HepG2 (cell line): Measurements from ENCODE around the gene IP6K1. TPM values are rescaled to one million over a fixed set of nuclear protein-coding genes. Genes with fewer than 3 reads are reported as not detected.

ENCODE experiments used
- AGO1 ChIP-seq: fragments of 200-400 bp; formaldehyde crosslinking; IDR thresholded peaks from 2 replicates; pipeline ENCODE4 v1.6.1; 2017; ENCODE audit warnings: mild to moderate bottlenecking, low read depth, low read length, moderate library complexity; ENCODE audit not compliant: poor library complexity, severe bottlenecking
- ARID5B ChIP-seq: IDR thresholded peaks from 2 replicates; pipeline ENCODE4 v1.4.0; 2020; ENCODE audit warnings: mild to moderate bottlenecking, missing genetic modification reagents
- ARNTL ChIP-seq: sonication (generic); formaldehyde crosslinking; IDR thresholded peaks from 2 replicates; pipeline ENCODE4 v1.4.0; 2020; ENCODE audit warnings: mild to moderate bottlenecking, missing genetic modification reagents
- CEBPG ChIP-seq: IDR thresholded peaks from 2 replicates; pipeline ENCODE4 v1.6.1; 2016
- CHD4 ChIP-seq: fragments of 200-600 bp; sonication (generic); IDR thresholded peaks from 2 replicates; pipeline ENCODE4 v1.7.0; 2017; ENCODE audit warnings: mild to moderate bottlenecking, low read length, borderline replicate concordance
- GABPA ChIP-seq, 2 experiments: IDR thresholded peaks; 2 replicates each; pipeline ENCODE4 v1.6.1; 2011 to 2016; ENCODE audit warnings: low read depth in 2 of 2, low read length in 1 of 2, missing biosample characterization in 1 of 2, missing genetic modification characterization in 1 of 2
- ISL2 ChIP-seq: sonication (generic); formaldehyde crosslinking; IDR thresholded peaks from 2 replicates; pipeline ENCODE4 v1.5.0; 2020; ENCODE audit warnings: missing genetic modification reagents
- MAFF ChIP-seq: IDR thresholded peaks from 2 replicates; pipeline ENCODE4 v1.6.1; 2011; ENCODE audit warnings: low read depth, low read length, improper control_type of control experiment
- NONO ChIP-seq, 2 experiments: fragments of 450-650 bp in 1 of 2; sonication (generic) in 1 of 2; formaldehyde crosslinking in 1 of 2; IDR thresholded peaks in 1 of 2; conservative IDR thresholded peaks in 1 of 2; 2 replicates each; pipeline versions ENCODE4 v1.6.1 to v1.8.0; 2017 to 2022; ENCODE audit warnings: mild to moderate bottlenecking in 1 of 2, missing genetic modification reagents in 1 of 2, moderate library complexity in 1 of 2
- PHB2 ChIP-seq: fragments of 450-650 bp; IDR thresholded peaks from 2 replicates; pipeline ENCODE4 v1.6.1; 2018; ENCODE audit not compliant: partially characterized antibody
- PTBP1 ChIP-seq: fragments of 200-400 bp; formaldehyde crosslinking; IDR thresholded peaks from 2 replicates; pipeline ENCODE4 v1.6.1; 2018; ENCODE audit warnings: low read length, low read depth; ENCODE audit not compliant: poor library complexity, severe bottlenecking
- SCMH1 ChIP-seq: sonication (generic); formaldehyde crosslinking; IDR thresholded peaks from 2 replicates; pipeline ENCODE4 v1.9.0; 2021; ENCODE audit warnings: missing genetic modification reagents, mild to moderate bottlenecking, borderline replicate concordance
- ZNF263 ChIP-seq: sonication (generic); formaldehyde crosslinking; IDR thresholded peaks from 2 replicates; pipeline ENCODE4 v1.4.0; 2020; ENCODE audit warnings: missing genetic modification reagents
- ZNF329 ChIP-seq: sonication (generic); formaldehyde crosslinking; IDR thresholded peaks from 2 replicates; pipeline ENCODE4 v1.9.0; 2021; ENCODE audit warnings: low read depth, mild to moderate bottlenecking, missing genetic modification reagents
- ZNF589 ChIP-seq: sonication (generic); formaldehyde crosslinking; conservative IDR thresholded peaks from 2 replicates; pipeline ENCODE4 v1.8.0; 2022; ENCODE audit warnings: mild to moderate bottlenecking, moderate library complexity, missing genetic modification reagents
- ZNF703 ChIP-seq: sonication (generic); formaldehyde crosslinking; IDR thresholded peaks from 2 replicates; pipeline ENCODE4 v1.5.1; 2020; ENCODE audit warnings: missing genetic modification reagents, mild to moderate bottlenecking, moderate library complexity, borderline replicate concordance
- polyA plus RNA-seq, 8 experiments: library from polyadenylated mRNA; depleted of rRNA in 3 of 8; stranded (reverse) in 7 of 8; unstranded in 1 of 8; fragments of >200 nt; fragmentation: Illumina TruSeq in 4 of 8; extraction: Trizol in 4 of 8; gene quantifications; 2 replicates each; pipeline versions ENCODE4 v1.2.1 to v1.2.3, GENCODE V29; 2011 to 2016; ENCODE audit warnings: low read depth in 4 of 8, missing spikeins in 1 of 8, mixed read lengths in 1 of 8; ENCODE audit not compliant: insufficient read depth in 1 of 8
- total RNA-seq, 5 experiments: library from RNA; depleted of rRNA; stranded (reverse); fragments of >200 nt; fragmentation: Illumina TruSeq; extraction: Trizol; gene quantifications; 2 replicates each; pipeline ENCODE4 v1.2.3, GENCODE V29; 2016; ENCODE audit warnings: low read depth in 1 of 5
- TF ChIP-seq, protein P1 (sequence below): IDR thresholded peaks from 2 replicates; pipeline ENCODE4 v1.6.1; 2016; ENCODE audit warnings: mild to moderate bottlenecking, missing biosample characterization, missing genetic modification reagents
- TF ChIP-seq, protein P2 (sequence below): sonication (generic); formaldehyde crosslinking; IDR thresholded peaks from 2 replicates; pipeline ENCODE4 v1.4.0; 2020; ENCODE audit warnings: low read depth, mild to moderate bottlenecking, missing genetic modification reagents

IP6K1 gene
- total and polyA plus RNA-seq, 2 of the 13 experiments (the other 11 are each of a cell fraction or from before 2014, with no cell fraction given) = 17.7 to 29.7 TPM

GRCh38 chr3:49786357-49787181 is at the start of gene IP6K1 (continued):
- TF ChIP-seq, protein P1, sequence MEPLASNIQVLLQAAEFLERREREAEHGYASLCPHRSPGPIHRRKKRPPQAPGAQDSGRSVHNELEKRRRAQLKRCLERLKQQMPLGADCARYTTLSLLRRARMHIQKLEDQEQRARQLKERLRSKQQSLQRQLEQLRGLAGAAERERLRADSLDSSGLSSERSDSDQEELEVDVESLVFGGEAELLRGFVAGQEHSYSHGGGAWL (CRISPR knock-in tag) = peak; percentile 31
- TF ChIP-seq CEBPG (no peak), ZNF589 (CRISPR knock-in tag) (no peak; the same call in 1 of the 2 replicates), ISL2 (CRISPR knock-in tag) (peak; percentile 46; the same call in 1 of the 2 replicates), ZNF263 (CRISPR knock-in tag) (no peak; the same call in 1 of the 2 replicates), ZNF329 (no peak), NONO (IDR thresholded peaks at IDR 0.05) (no peak), NONO (CRISPR knock-in tag; conservative IDR thresholded peaks at IDR 0.05) (peak; percentile 89), ZNF703 (CRISPR knock-in tag) (no peak), AGO1 (peak; percentile 59), MAFF (no peak), PTBP1 (no peak), GABPA (IDR thresholded peaks at IDR 0.05; ENCODE audit: low read depth, low read length) (peak; percentile 63), GABPA (CRISPR knock-in tag; IDR thresholded peaks at IDR 0.05; ENCODE audit: low read depth) (peak; percentile 81), CHD4 (no peak), SCMH1 (no peak), ARNTL (CRISPR knock-in tag) (no peak), ARID5B (CRISPR knock-in tag) (peak; percentile 23; the same call in 1 of the 2 replicates), PHB2 (no peak)
- TF ChIP-seq, protein P2, sequence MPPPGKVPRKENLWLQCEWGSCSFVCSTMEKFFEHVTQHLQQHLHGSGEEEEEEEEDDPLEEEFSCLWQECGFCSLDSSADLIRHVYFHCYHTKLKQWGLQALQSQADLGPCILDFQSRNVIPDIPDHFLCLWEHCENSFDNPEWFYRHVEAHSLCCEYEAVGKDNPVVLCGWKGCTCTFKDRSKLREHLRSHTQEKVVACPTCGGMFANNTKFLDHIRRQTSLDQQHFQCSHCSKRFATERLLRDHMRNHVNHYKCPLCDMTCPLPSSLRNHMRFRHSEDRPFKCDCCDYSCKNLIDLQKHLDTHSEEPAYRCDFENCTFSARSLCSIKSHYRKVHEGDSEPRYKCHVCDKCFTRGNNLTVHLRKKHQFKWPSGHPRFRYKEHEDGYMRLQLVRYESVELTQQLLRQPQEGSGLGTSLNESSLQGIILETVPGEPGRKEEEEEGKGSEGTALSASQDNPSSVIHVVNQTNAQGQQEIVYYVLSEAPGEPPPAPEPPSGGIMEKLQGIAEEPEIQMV (CRISPR knock-in tag) = 0 out of 2 replicates have a peak, but pooled peaks have one; percentile 47
